Stimulated activated CD8-positive, alpha-beta memory T cell treated with anti-CD3 and anti-CD28 coated beads, Interleukin-7, amount 100 ng/mL, for 4 hours (primary cell): ENCODE data around the gene TIMP1.
"Not testable (repeated sequence)": the region's sequence is repeated elsewhere in the genome, so short reads cannot be mapped to it uniquely, and the experiment has no call there.

Experiments used
- DNase-seq, 2 donors: peaks; one replicate each; pipeline ENCODE4 v3.0.0-alpha.2; 2020; ENCODE audit warnings: low read depth in 2 of 2

The TIMP1 gene

DNA sequence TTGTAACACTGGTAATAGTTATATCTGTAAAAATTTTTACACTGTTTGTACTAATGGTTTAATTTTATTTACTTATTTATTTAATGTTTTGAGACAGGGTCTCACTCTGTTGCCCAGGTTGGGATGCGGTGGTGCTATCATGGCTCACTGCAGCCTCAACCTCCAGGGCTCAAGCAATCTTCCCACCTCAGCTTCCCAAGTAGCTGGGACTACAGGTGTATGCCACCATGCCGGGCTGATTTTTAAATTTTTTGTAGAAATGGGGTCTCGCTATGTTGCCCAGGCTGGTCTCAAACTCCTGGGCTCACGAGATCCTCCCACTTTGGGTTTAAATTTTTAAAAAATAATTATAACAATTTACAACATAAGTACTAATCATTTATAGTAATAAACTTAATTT, 20.9 kb downstream of the TIMP1 start:
- not testable (repeated sequence) for DNase-seq

DNA sequence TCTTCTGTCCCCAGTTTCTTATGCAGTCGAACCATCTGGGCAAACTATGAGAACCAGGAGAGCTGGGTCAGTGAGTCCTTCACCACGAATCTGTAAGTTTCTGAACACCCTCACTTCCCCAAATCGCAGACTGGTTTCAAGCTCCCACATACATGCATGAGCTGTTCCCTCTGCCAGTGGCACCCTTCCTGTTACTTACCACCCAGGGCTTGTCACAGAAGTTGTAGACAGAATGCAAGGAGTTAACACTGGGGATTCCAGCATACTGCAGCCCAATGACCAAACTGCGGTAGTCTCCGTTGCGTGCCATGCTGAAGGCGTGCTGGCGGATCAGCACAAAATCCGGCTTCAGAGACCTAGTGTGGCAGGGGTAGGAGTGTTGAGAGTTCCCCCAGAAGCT, 22.8 kb downstream of the TIMP1 start:
- no peak for DNase-seq

DNA sequence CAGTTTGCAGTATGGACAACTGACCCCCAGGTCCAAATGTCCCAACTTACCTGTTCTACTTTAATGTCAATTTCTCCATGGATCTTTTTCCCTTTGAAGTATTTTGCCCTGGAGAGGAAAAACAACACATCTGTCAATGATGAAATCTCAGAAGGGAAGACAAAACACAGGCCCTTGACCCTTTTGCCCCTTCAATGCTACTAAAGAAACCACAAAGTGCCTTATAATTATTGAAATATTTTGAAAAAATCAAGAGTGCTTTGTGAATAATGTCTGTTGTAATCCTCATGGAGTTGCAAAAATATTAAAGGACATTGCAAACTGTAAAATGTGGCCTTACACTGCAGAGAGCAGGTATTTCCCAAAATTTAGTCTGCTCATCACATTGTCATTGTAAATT, 24.9 kb downstream of the TIMP1 start:
- DNase-seq, result no peak

DNA sequence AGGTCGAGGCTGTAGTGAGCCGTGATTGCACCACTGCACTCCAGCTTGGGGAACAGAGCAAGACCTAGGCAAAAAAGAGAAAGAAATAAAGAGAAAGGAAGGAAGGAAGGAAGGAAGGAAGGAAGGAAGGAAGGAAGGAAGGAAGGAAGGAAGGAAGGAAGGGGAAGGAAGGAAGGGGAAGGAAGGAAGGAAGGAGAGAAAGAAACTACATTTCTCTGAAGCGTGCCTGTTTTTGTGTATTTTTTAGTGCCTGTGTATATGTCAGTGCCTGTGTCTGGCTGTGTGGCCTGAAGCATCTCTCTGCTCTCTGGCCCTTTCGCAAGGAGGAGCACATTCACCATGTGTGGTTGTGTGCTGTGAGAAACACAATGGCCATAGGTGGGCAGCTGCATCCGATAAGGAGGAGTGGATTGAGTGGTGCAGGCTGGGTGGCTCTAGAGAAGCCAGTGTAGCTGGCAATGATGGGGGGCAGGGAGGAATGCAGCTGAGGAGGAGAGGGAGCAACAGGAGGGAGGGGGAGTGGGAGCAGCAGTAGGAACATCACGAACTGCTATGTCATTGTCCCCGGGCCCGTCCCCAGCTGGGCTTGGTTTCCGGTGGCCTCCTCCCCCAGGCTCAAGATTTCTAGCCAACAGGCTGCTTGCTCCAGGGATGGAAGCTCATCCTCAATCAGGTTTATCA, 26.0 kb downstream of the TIMP1 start:
- no peak for DNase-seq

DNA sequence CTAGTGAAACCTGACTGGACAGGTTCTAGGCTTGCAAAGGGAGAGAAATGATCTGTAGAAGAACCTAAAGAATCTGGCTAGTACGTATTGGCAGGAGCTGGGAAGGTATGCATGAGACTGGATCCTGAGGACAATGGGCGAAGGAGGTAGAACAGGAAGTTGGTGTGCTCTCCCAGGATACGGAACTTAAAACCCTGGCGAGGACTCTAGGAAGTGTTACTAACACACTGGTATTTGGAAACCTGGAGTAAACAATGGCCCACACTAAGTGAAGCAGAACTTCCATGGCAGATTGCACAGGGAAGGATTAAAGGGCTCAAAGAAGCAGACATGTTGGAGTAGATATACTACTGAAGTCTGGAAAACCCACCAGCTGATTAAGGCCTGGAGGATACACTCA, 28.3 kb downstream of the TIMP1 start:
- no peak for DNase-seq

DNA sequence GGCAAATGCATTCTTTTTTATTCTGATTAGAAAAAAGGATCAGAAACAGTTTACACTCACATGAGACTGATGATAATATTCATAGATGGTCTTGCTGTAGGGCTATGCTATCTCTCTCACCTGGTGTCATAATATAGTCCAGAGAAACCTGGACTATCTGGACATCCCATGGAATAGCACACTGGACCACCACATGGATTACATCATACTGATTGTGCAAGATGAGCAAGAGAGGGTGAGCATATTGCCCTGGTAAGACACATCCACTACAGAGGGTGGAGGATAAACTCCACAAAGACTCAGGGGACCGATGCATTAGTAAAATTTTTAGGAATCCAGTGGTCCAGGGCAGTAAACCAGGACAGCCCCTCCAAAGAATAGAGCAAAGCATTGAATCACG, 29.3 kb downstream of the TIMP1 start:
- no peak for DNase-seq

DNA sequence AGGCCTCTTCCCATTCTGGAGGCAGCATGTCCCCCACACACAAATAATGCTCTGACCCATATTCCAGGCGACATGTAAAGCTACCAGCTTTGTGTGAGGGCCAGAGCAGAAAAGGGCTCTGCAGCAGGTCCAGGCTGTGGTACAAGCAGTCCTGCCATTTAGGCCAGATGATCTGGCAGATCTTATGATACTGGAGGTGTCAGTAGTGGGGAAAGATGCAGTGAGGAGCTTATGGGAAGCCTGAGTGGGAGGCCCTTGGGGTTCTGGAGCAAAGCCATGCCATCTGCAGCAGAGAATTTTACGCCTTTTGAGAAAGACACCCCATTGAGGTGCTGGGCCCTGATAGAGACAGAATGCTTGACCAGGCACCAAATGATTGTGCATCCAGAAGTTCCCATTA, 29.7 kb downstream of the TIMP1 start:
- no peak for DNase-seq

DNA sequence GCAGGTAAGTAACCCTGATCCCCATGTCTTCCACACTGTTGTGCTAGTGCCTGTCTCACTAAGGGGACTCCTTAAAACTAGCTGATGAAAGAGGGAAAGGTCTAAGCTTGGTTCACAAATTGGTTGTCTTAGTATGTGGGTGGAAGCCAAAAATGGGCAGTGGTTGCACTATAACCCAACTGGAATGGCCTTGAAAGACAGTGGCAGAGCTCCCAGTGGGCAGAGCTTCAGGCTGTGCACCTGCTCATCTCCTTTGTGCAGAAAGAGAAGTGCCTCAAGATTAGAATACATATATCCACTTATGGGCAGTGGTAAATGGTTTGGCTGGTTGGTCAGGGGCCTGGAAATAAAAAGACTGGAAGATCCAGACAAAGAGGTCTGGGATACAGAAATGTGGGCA, 30.2 kb downstream of the TIMP1 start:
- DNase-seq, result no peak

DNA sequence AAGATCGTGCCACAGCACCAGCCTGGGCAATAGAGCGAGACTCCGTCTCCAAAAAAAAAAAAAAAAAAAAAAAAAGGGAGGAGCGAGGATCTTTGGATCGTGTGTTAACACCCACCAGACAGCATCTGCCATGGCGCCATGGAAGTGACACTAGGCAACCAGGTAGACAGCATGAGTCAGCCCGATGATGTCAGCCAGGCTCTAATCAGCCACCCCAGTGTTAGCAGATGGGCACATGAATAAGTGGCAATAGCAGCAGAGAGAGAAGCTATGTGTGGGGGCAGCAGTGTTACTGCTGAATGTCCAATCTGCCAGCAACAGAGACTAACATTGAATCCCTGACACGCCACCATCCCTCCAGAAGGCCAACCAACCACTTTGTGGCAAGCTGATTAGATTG, 30.8 kb downstream of the TIMP1 start:
- no peak for DNase-seq

DNA sequence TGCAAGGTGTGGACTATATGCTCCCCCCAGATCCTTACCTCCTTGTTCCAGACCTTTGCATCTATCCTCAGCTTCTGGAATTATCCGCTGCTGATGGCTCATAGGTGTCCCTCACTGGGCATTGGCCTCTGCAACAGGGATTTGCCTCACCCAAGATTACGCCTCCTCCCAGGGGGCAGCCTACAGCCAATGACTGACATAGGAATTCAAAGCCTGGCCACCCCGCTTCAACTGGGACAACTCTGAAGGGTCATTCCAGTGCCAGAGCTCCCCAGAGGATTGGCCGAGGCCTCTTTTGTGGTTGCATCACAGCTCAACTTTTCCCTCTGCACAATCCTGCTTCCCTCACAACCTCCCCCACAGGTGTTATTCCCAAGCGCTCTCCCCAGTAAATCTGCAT, 32.4 kb downstream of the TIMP1 start:
- no peak for DNase-seq

DNA sequence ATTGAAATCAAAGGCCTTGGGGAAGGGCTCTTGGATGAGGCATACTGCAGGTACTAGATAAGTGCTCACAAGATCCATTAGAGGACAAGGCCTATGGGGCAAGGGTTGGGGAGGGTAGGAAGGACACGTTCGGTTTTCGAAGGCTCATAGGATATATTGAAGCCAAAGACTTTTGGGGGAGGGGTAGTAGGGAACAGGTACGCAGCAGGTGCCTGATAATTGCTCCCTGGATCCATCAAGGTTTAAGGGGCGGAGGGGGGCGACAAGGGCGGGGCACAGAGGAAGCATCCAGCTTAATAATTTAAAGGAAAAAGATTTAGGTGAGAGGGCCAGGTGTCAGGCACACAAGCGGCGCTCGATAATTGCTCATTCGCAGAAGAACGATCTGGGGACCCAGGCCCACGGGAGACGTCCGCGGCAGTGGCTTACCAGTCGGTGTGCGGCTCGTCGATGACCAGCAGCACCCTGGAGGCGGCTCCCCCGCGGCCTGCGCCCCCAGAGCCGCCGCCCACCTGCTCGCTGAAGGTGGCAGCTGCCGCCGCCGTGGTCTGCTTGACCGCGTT, 36.8 kb downstream of the TIMP1 start:
- DNase-seq, result no peak

DNA sequence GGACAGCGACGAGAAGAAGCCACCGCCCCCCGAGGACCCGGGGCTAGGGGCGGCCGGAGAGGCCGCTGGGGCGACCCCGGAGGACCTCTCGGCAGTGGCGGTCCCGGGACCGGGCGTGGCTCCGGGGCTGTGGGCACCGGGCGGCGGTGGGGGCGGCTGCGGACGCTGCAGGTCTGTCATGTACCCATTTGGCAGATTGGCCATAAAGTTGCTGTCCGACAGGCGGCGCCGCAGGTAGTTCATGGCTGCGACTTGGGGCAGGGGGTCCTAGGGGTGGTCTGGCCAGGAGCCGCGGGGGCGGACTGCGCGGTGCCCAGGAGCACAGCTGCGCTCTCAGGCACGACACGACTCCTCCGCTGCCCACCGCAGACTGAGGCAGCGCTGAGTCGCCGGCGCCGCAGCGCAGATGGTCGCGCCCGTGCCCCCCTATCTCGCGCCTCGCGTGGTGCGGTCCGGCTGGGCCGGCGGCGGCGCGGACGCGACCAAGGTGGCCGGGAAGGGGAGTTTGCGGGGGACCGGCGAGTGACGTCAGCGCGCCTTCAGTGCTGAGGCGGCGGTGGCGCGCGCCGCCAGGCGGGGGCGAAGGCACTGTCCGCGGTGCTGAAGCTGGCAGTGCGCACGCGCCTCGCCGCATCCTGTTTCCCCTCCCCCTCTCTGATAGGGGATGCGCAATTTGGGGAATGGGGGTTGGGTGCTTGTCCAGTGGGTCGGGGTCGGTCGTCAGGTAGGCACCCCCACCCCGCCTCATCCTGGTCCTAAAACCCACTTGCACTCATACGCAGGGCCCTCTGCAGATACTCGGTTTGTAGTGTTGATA, 37.5 kb downstream of the TIMP1 start, which contains the start of gene SYN1:
Gene SYN1, minus strand, starts transcription at position 372 of the 817 bp plus-strand sequence. Its CDS starts 129 bp downstream, at position 243.
- peak; percentile 51 to 75 for DNase-seq

DNA sequence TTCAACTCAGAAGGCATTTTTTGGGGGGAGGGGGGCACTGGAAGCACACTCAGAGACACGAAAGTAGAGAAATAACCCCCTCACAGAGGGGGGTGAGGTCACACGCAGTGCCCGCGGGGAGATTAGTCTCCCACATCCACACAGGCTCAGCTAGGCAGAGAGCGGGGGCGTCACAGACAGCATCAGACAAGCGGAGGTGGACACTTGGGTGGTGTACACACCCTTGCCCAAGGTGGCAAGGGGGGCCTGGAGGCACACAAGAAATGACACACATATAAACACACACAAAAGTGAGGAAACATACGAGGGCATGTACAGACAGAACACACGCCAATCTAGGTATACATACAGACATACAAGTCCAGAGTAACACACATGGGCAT, 38.1 kb downstream of the TIMP1 start:
- no peak for DNase-seq

DNA sequence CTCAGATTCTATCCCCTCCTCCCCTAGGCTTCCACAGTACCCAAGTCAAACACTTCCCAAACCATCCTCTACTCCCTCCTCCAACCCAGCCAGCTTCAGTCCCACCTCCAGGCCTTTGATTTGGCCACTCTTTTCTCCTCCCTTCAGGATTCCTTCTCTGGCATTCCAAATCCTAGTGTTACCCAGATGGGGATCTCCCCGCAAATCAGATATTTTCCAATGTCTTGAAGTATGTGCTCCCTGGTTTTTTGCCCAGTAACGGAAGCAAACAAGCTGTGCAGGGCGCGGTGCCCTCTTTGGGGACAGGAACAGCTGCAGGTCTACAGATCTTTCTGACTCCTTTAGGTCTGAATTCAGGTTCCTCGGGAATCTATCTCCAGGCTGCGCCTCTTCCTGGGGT, 39.6 kb downstream of the TIMP1 start:
- no peak for DNase-seq

DNA sequence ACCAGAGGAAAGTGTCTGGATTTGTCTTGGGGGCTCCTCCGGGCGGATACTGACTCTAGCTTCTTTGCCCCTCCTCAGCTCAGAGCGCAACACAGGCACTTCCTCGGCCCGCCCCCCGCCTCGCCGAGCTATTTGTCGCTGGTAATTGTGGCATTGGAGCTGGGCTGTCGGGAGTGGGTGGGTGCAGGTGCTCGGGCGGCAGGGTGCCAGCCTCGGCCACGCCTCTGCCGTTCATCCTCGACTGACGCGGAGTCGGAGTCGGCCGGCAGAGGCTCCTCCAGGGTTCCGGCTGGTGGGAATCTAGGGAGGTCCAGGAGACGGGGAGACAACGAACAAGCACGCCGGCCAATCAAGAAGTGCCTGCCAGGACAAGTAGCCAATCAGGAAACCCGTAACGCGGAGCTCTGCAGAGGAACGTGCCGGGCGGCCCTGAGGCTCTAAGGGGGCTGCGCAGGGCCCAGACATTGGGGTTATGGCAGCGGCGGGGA, 41.3 kb downstream of the TIMP1 start:
- no peak for DNase-seq

DNA sequence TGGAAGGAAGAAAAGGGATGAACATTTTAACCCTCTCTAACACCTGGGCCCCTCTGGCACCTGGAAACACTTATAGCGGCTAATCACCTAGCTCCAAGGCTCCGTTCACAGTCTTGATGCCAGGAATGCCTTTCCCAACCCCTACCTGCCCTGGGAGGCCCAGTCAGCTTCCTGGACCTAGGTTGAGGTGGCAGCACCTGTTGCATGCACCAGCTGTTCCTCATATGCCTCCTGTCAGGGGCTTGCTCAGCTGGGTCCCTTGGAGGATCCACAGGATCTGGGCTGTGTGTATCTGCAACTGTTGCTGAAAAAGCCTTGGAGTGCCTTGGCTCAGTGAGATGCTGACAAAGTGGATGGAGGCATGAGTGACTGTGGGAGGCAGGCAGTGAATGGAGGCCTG, 43.1 kb downstream of the TIMP1 start:
- DNase-seq, result no peak

DNA sequence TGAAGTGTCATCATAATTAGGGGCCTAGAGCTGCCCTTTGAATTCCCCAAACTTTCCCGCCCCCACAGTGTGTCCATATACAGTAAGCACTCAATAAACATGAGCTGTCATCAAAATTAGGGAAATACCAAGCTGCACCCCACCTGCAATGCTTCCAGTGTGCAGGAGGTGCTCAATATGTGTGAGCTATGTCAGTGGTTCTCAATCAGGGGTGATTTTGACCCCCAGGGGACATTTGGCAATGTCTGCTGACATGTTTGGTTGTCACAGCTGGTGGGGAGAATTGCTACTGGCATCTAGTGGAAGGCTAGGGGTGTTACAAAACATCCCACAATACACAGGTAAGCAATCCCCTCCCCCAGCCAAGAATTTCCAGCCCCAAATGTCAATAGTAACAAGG, 46.7 kb downstream of the TIMP1 start:
- DNase-seq, result no peak

DNA sequence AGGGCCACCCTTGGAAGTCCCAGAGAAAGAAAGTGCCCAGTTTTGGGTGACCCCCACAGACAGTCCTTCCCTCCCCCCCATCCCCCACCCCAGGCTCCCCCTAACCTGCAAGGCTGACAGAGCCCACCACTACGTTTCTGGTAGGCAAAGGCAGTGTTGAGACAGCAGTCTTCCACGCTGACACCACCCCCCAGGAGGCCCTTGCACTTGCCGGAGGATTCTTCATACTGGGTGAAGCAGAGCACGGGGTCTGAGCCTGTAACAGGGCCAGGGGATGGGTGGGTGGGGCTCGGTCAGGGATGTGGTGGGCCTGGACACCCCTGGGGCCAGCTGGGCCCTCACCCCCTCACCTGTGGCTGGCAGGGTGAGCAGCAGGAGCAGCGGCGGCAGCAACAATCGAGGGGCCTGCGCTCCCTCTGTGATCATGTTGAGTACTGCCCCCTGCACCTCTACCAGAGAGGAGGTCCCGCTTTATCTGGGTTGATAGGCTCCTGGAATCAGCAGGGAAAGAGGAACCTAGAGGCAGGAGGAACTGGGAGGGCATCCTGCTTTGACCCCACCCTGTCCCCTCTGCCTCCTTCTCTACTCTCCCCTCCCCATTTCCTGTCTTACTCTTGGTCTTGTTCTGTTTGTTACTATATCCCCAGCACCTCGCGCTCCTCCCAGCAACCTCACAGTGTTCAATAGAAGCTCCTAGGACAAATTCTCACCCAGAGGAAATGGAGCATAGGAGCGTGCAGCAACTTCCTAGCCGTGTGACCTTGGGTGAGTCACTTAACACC, 47.4 kb downstream of the TIMP1 start, which contains the start of gene CFP:
Gene CFP, minus strand, starts transcription at position 512 of the 782 bp plus-strand sequence. Its CDS starts 86 bp downstream, at position 426.
- no peak for DNase-seq

DNA sequence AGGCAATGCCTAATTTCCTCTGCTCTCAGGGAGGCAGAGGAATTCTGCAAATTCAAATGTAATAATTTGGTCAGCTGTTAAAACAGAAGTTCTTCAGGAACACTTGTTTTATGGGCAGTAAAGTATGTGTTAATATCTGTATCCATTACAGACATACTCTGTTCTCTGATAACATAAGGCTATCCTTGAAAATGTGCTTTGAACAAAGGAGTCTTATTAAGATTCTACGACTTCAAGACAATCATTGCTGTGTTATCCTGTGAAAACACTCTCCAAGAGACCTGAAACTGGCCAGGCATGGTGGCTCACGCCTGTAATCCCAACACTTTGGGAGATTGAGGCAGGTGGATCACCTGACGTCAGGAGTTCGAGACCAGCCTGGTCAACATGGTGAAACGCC, 49.4 kb downstream of the TIMP1 start:
- no peak for DNase-seq

DNA sequence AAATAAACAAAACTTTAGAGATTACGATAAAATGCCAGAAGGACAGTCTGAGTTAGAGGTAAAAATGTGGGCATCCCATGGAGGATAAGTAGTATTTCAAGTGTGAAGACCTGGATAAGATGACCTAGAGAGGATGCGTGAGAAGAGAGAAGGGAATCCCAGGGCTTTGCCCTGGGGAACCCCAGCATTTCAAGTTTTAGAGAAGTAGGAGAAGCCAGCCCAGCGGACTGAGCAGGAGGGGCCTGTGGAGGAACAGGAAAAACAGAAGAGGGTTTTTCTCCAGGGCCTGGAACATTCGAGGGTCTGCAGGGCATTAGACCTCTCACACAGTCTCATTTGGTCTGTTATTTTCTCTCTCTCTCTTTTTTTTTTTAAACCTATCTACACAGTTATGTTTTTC, 50.4 kb downstream of the TIMP1 start:
- DNase-seq, result no peak

DNA sequence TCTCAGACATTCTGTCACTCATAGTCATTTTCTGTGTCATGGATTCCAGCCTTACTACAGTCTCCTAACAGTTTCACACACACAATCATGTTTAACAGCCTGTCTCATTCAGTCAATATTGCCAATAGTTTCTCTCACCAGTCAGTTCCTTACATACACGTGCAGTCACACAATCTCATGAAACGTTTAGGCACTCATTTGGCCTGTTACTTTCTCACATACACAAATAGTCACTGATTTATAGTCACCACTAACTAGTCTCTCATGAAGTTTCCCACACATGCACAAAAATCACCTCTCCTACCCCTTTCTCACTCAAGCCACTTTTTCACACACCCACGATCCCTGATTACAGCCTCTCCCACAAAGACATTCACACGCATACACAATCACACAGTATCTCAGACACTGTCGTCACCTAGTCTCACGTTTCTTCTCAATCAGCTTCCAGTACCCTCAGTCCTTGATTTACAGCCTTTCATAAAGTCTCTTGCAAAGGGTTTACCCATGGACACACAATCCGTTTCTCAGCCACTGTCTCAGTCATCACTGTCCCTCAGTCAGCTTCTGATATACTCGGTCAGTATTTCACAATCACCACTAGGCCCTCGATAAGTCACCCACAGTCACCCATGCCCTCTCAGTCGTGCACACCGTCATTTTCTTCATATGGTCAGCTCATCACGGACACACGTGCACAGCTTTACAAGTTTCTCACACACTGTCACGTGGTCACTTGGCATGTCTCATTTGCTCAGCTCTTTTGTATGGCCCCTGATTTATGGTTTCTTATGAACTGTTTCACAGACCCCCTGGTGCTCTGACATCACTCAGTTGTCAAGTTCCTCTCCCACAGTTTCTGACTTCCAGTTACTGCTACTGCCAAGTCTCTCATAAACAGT, 51.7 kb downstream of the TIMP1 start:
- DNase-seq, result no peak
